ENCODE data around the gene CAPZA2.

GRCh38 chr7:116871061-116871700 lies 8.8 kb downstream of the CAPZA2 start:
- TF ChIP-seq POLR2AphosphoS5 (IDR thresholded peaks at IDR 0.05; ENCODE audit: borderline replicate concordance, low read depth, low read length) (no peak), EZH2 (IDR thresholded peaks at IDR 0.05) (no peak), FOXP2 (optimal IDR thresholded peaks at IDR 0.05; ENCODE audit: control extremely low read depth, extremely low read length, insufficient read depth) (no peak)
